Coronary artery (tissue), 2 donors: ENCODE results near the gene FAM20A.

Source experiments
- DNase-seq: peaks from one replicate; pipeline ENCODE4 v3.0.0-alpha.2; 2017; ENCODE audit warnings: low spot score
- H3K27ac ChIP-seq, 2 donors: fragments of 200-600 bp; sonication (generic); one replicate each; pipeline ENCODE4 v1.5.1; 2016 to 2019
- H3K4me3 ChIP-seq: fragments of 200-600 bp; sonication (generic); 2 replicates; pipeline ENCODE4 v1.5.1; 2016; ENCODE audit warnings: mild to moderate bottlenecking, moderate library complexity
- TF ChIP-seq, protein P1 (sequence below): fragments of 200-600 bp; sonication (generic); IDR thresholded peaks from one replicate; pipeline ENCODE4 v1.5.1; 2019; ENCODE audit warnings: antibody characterized with exemption

Gene FAM20A

GRCh38 chr17:68567035-68567434 lies 34.1 kb downstream of the FAM20A start:
- TF ChIP-seq, protein P1, sequence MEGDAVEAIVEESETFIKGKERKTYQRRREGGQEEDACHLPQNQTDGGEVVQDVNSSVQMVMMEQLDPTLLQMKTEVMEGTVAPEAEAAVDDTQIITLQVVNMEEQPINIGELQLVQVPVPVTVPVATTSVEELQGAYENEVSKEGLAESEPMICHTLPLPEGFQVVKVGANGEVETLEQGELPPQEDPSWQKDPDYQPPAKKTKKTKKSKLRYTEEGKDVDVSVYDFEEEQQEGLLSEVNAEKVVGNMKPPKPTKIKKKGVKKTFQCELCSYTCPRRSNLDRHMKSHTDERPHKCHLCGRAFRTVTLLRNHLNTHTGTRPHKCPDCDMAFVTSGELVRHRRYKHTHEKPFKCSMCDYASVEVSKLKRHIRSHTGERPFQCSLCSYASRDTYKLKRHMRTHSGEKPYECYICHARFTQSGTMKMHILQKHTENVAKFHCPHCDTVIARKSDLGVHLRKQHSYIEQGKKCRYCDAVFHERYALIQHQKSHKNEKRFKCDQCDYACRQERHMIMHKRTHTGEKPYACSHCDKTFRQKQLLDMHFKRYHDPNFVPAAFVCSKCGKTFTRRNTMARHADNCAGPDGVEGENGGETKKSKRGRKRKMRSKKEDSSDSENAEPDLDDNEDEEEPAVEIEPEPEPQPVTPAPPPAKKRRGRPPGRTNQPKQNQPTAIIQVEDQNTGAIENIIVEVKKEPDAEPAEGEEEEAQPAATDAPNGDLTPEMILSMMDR: no peak
- no peak for DNase-seq
- H3K27ac ChIP-seq: no peak overlapping the region
- H3K4me3 ChIP-seq: no peak overlapping the region

DNA sequence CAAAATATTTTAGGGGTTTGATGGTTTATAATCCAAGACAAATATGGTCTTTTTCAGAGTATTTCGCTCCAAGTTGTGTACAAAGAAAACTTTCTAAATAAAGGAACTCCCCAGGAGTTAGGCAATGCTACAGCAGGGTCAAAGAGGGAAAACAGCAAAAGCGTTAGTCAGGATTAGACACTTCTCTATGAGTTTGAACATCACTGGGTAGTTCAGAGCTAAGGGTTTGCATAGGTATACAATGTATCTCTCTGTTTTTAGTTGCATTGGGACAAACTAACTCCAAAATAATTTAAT lies 34.8 kb downstream of the FAM20A start:
- no peak overlapping the region for H3K4me3 ChIP-seq
- no peak for DNase-seq
- TF ChIP-seq, protein P1: no peak
- no peak overlapping the region for H3K27ac ChIP-seq

DNA sequence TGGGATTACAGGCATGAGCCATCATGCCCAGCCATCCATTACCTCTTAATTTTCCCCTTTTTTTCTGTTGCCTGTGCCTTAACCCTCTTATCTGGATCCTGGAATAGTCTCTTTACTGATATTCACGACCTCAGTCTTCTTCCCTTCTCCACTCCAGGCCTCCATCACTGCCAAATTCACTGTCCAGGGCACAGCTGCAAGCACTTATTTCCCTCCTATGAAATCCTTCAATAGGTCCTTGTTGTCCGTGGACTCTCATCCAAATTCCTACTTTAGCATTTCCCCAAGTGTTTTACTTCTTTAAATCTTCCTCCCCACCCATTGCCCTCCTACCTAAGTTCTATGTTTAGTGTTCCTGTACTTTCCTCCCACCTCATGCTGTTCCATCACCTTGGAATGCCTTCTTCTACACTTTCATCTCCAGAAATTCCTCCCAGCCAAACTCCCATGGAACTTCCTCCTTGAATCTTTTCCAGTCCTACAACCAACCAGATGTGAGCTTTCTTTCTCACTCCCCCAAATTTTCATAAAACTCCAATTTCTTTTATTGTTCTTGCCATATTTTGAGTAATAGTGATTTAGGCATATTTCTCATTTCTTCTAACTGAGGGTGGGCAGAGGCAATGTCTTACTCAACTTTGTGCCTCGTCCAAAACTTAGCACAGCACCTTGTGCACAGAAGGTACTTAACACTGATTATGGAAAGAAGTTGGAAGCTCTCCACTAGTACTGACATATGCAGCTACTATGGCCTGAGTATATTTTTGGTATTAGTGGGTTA lies 35.3 kb downstream of the FAM20A start:
- TF ChIP-seq, protein P1: no peak
- Histone ChIP-seq H3K4me3 (no peak overlapping the region), H3K27ac (no peak overlapping the region)
- DNase-seq: no peak

- TF ChIP-seq, protein P1: no peak
- DNase-seq: no peak
- Histone ChIP-seq H3K27ac (no peak overlapping the region), H3K4me3 (no peak overlapping the region)
These were observed 36.6 kb downstream of the FAM20A start for GRCh38 chr17:68564415-68565111.

DNA sequence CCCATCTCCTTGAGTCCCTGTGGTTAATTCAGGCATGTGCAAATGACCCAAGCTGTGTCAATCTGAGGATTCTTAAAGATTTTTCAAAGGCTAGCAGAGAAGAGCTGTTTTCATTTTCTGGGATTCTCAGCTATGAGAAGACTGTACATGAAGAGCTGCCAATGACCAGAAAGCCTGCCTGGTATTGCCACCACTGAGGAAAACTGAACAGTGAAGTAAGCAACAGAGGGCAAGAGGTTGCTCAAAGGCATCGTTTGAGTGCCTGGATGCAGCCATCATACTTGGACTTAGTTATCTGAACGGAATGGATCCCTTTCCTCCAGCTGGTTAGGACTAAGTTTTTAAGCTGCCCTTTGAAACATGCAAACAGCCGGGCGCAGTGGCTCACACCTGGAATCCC lies 38.4 kb downstream of the FAM20A start:
- TF ChIP-seq, protein P1: no peak
- no peak overlapping the region for H3K4me3 ChIP-seq
- H3K27ac ChIP-seq: no peak overlapping the region
- DNase-seq: no peak

GRCh38 chr17:68560966-68561720 lies 40.0 kb downstream of the FAM20A start:
- no peak for DNase-seq
- TF ChIP-seq, protein P1: no peak
- no peak overlapping the region for H3K27ac ChIP-seq
- H3K4me3 ChIP-seq: no peak overlapping the region
